Globus pallidus (tissue), 1 donor: ENCODE measurements around the gene FAM53A.
"Not testable (repeated sequence)": the region's sequence is repeated elsewhere in the genome, so short reads cannot be mapped to it uniquely, and the experiment has no call there.

Source experiments
- DNase-seq: peaks from one replicate; pipeline ENCODE4 v3.0.0-alpha.2; 2015; ENCODE audit warnings: low spot score

FAM53A gene

GRCh38 chr4:1622956-1623355 lies 61.2 kb downstream of the FAM53A start:
- no peak for DNase-seq

- no peak for DNase-seq
Observed at GRCh38 chr4:1622238-1622637, 61.9 kb downstream of the FAM53A start.

- no peak for DNase-seq
Observed at GRCh38 chr4:1621526-1621925, 62.6 kb downstream of the FAM53A start.

DNA sequence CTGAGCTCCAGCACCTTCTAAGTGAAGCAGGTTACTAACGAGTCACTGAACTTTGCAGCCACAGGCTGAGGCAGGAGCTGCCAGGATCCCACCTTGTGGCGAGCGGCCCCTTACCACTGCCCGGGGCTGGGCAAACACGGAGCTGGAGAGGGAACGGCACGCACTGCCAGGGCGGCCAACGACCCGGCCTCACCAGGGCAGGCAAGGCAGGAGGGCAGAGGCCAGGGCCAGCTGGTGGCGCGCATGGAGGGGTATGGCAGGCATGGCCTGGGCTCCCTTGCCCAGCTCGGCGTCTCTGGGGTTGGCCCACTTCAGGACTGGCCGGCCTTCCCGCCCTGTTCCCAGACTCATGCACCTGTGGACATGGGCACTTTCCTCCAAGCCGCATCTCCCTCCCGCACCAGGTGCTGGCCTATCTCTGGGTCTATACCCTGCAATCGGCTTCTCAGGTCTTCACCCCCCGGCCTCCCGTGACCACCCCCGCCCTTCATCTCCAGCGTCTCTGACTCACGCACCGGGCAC lies 64.9 kb downstream of the FAM53A start:
- DNase-seq: no peak

DNA sequence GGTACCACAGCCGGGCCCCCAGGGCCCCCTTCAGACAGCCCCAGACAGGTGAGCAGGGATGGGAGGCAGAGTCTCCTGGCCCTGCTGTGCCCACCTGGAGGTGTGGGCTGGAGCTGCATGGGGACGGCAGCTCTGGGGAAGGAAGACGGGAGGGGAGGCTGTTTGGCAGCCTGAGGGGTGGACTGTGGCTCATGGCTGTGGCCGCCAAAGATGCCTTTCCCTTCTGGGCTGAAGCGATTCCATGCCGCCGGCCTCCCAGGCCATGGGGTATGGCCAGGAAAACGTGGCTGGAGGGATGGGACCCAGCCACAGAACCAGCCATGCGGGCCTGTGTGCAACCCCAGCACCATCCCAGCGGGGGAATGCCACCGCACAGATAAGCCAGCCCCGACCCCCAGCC lies 65.7 kb downstream of the FAM53A start:
- no peak for DNase-seq

DNA sequence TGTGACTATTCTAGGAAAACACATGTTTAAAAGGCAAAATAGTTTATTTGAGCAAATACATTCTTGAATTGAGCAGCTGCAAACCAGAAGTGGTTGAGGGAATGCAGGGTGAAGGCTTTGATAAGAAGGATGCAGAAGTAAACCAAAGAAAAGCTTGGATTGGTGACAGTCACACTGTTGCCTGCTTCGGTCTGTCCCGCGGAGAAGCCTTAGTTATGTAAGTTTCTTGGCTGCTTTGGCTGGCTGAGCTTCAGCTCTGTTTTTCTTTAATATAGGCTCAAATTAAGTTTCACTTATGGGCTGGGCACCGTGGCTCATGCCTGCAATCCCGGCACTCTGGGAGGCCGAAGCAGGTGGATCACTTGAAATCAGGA lies 67.6 kb downstream of the FAM53A start:
- no peak for DNase-seq

DNA sequence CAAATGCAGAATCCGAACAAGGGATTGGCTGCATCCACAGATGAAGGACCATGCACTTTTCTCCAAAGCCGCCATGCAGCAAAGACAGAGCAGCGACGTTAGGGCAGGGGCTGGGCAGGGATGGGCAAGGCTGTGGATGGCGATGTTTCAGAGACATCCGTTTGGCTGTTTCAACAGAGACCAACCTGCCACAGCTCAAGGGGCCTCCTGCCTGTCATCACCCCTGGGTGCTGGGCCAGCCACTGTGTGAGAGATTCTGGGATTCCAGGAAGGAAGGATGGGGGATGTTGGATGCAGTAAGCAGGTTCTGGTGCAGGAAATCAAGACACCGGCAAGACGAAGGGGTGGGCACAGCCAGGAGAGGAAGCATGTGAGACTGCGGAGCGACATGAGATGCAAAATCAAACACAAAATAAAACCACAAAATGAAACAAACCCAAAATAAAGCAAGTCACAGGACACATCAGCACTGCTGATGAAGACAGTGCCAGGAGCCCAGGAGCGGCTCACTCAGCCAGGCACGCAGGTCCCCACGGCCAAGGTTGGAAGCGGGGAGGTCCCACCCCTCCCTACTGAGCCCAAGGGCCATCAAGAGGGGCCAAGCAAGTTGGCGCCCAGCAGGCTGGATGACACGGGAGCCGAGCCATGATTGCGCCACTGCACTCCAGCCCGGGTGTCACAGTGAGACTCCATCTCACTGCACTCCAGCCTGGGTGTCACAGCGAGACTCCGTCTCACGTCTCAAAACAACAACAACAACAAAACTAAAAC lies 68.1 kb downstream of the FAM53A start:
- DNase-seq: no peak

- DNase-seq: no peak
Observed at GRCh38 chr4:1614854-1615595, 69.1 kb downstream of the FAM53A start.

DNA sequence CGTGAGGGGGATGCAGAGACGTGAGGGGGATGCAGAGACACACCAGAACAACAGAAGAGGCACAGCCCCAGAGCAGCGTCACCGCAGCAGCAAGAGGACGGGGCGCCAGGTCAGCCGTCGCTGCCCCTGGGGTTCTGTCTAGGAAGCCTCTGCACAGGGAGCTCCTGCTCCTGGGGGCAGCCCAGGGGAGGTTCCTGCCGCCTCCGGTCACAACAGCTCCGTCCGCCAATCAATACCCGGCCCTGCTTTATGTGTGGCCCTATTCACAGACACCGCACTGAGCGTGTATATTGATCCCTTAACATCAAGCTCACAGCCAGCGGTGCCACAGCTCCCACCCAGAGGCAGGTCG lies 69.6 kb downstream of the FAM53A start:
- no peak for DNase-seq

- DNase-seq: no peak
Observed at GRCh38 chr4:1614049-1614448, 70.1 kb downstream of the FAM53A start.

GRCh38 chr4:1613099-1613495 lies 71.0 kb downstream of the FAM53A start:
- DNase-seq: no peak

DNA sequence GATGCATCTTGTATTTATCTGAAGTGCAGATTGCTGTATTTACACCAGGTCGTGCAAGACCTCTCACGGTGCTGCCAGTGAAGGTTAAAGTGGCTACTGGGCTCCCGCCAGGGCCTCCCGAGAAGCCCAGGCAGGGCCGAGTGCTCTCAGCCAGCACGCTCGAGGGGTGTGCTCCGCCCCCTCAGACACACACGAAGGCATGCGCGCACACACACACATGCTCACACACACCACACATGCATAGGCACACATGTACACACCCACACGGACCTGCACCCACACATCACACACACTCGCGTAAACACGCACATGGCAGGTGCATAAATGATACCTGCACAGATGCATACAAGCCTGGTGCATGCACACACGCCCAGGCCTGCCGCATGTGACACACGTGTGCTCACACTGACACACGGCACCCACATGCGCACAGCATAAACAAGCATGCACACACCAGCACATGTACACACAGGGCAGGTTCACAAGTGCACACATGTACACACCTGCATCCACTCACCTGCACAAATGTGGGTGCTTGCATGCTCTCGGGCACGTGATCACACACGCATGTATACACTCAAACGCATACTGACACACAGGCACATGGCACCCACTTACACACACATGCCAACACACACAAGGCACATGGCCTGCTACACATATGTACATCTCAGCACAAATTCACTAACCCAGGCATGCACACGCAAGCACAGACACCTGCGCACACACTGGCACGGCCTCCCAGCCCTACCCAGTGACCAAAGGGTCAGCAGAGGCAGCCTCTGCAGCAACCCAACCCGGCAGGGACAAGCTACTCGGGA lies 71.6 kb downstream of the FAM53A start:
- no peak for DNase-seq

- DNase-seq: no peak
Observed at GRCh38 chr4:1611501-1611870, 72.6 kb downstream of the FAM53A start.

DNA sequence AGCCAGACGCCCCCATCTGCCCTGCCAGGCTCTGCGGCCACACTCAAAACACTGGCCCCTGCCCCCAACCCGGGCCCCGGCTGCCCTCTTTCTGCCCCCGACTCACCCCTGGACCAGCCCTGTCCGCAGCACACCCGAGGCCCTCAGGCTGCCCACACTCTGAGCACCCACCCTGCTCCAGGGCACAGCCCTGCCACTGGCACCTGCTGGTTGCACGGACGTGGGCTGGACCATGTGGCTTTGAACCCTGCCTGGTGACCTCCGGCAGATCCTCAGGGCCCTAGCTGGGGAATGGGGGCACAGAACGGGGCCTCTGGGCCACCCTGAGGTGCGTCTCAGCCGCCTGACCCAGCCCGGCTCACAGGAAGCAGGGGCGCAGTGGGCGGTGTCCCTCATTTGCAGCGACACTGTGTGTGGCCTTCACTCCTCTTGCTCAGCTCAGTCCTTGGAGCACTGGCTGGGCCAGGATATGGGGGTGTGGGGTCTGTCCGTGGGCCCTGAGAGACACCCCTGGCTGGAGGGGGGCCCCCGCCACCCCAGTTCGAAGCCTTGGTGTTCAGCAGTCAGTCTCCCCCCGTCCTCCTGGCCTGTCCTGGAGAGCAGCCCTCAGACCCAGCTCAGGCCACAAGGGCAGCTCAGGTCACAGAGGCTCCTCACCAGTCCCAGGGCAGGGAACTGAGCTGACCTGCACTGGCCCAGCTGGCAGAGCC lies 73.2 kb downstream of the FAM53A start:
- no peak for DNase-seq

DNA sequence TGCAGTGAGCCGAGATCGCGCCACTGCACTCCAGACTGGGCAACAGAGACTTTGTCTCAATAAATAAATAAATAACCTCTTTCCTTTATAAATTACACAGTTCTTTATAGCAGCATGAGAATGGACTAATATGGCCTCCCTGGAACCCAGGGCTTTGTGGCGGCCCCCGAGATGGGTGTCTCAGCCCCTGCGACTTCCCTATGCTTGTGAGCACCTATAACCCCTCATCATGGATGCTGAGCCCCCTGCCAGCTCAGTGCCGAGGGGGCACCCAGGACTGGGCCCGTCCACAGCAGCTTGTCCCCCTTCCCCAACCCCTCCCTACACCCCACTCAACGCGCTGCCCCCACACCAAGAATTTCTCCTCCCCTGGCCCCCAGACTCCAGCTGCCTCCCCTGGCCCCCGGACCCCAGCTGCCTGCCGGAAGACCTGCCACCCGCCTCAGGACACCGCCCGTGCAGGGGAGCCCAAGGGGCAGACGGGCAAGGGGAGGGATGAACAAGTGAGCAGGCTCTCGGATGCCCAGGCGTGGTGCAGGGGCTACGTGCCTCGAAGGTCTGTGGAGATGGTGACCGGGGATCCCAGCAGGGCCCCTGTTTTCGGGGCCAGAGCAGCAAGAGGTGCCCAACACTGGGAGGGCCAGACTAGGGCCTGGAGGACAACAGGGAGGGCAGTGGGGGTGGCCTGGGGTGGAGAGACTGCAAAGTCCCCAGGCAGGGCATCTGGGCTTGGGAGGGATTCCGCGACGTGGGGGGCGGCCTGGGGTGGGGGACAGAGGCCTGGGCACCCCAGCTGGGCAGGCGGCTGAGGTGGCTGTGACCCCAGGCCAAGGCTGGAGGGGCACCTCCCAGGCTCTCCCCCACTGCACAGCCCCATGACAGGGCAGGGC lies 74.0 kb downstream of the FAM53A start:
- DNase-seq: no peak

DNA sequence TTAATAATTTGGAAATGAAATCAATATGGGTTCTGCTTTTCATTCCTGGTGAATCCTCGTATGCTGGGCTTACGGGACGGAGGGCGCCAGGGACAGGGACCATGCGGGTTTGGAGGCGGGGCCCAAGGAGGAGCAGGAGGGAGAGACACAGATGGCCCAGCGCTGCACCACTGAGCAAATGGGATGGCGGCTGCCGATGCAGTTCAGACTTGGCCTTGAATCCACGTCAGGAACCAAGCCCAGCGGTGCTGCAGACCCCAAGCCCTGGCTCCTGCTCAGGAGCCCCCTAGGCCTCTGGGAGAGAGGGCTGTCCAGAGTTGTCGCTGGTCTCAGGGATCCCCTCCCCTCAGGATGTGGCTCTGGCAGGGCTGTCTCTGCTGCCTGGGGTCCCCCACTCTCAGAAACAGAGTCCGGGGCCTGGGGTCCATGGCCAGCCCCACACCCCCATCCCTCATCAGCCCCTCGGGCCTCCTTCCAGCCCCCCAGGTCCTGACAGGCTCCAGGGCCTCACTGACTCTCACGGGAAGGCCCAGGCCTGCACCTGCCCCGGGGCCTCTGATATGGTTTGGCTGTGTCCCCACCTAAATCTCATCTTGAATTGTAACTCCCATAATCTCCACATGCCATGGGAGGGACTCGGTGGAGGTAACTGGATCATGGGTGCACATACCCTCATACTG lies 75.2 kb downstream of the FAM53A start:
- DNase-seq: no peak

DNA sequence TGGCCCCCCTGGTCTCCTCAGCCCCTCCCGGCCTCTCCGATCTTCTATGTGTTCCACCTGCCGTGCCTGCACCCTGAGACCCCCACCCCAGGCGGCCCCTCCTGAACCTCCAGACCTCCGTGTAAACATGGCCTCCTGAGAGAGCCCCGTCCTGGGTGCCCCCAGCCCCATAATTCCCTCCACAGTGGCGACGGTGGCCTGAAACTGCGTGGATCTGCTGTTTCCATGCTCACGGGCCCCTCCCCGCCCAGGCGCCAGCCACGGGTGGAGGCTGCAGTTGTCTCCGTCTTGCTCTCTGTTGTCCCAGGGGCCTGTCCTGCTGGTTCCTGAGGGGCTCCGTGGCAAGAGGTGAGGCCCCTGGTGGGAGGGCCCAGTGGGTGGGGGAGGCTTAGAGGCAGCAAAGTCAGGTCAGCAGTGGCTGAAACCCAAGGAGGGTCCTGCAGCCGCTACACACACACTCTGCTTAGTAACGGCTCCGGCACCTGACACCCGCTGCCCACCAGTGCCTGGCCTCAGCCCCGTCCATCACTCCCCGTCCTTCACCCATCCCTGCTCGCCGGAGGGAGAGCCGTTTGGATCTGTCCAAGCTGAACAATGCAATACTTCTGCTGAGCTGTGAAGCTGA lies 75.8 kb downstream of the FAM53A start:
- DNase-seq: no peak

GRCh38 chr4:1607436-1608195 lies 76.5 kb downstream of the FAM53A start:
- not testable (repeated sequence) for DNase-seq

GRCh38 chr4:1604706-1605205 lies 79.4 kb downstream of the FAM53A start:
- DNase-seq: no peak
